Fibroblast of mammary gland (primary cell): Measurements from ENCODE around the gene STX19.

Experiments used
- DNase-seq: peaks from one replicate; pipeline ENCODE4 v3.0.0-alpha.2; 2010; ENCODE audit warnings: low read depth
- H3K4me3 ChIP-seq: 2 replicates; pipeline ENCODE4 v1.5.1; 2011; ENCODE audit warnings: low read depth, mild to moderate bottlenecking, low read length, moderate library complexity; ENCODE audit not compliant: control insufficient read depth
- TF ChIP-seq, protein P1 (sequence below): conservative IDR thresholded peaks from 2 replicates; pipeline ENCODE4 v1.5.1; 2011; ENCODE audit warnings: low read depth, low read length, inconsistent platforms; ENCODE audit not compliant: control insufficient read depth, insufficient read depth

Gene STX19

DNA sequence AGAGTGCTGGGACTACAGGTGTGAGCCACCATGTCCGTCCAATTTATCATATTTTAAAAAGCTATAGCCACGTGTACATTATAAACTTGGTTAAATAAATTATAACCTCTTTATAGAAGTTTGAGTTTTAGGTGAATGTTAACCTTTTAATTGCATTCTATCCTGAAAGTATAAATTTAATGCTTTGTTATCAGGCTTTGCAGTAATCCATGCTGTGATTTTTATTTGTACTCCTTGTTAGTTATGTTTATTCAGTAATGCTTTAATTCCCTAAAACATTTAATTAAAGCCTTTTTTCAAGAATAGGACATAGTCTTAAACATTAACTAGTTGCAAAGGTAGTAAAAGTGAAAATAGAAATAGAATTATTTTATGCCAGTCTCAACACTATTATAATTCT is 36.8 kb downstream of the STX19 start:
- H3K4me3 ChIP-seq: no peak overlapping the region
- no peak for DNase-seq
- TF ChIP-seq, protein P1, sequence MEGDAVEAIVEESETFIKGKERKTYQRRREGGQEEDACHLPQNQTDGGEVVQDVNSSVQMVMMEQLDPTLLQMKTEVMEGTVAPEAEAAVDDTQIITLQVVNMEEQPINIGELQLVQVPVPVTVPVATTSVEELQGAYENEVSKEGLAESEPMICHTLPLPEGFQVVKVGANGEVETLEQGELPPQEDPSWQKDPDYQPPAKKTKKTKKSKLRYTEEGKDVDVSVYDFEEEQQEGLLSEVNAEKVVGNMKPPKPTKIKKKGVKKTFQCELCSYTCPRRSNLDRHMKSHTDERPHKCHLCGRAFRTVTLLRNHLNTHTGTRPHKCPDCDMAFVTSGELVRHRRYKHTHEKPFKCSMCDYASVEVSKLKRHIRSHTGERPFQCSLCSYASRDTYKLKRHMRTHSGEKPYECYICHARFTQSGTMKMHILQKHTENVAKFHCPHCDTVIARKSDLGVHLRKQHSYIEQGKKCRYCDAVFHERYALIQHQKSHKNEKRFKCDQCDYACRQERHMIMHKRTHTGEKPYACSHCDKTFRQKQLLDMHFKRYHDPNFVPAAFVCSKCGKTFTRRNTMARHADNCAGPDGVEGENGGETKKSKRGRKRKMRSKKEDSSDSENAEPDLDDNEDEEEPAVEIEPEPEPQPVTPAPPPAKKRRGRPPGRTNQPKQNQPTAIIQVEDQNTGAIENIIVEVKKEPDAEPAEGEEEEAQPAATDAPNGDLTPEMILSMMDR: no peak

DNA sequence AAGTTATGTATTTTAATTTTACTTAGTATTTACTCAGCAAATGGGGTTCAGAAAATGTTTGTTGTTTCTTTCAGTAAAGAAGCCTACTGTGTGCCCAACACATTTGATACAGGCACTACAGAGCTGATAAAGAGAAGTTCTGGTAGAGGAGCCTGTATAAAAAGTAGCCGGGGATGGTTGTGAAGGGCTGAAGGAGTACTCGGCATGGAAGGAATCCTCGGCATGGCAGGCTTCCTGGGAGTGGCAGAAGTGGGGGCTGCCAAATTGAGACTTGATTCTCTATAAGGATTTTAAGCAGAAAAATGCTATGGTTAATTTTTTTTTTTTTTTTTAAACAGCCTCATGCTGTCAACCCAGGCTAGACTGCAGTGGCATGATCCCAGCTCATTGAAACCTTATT is 39.2 kb downstream of the STX19 start:
- TF ChIP-seq, protein P1: no peak
- H3K4me3 ChIP-seq: no peak overlapping the region
- no peak for DNase-seq

DNA sequence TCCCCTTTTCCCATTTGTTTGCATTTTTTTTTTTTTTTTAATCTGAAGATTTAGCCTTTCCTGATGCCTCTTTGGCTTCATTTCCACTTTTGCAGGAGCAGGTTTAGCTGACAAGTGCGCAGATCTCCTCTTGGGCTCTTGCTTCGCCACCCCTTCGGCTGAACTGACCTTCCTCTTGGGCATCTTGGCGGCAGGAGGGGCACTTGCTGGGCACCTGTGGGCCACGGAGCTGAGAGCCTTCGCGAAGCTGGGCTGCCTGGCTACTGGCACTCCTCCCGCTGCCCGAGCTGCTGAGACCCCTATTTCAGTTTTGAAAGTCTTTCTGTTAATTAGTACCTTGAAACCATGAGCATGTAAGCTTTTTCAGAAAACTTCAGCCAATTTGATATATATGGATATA is 39.6 kb downstream of the STX19 start:
- TF ChIP-seq, protein P1: no peak

DNA sequence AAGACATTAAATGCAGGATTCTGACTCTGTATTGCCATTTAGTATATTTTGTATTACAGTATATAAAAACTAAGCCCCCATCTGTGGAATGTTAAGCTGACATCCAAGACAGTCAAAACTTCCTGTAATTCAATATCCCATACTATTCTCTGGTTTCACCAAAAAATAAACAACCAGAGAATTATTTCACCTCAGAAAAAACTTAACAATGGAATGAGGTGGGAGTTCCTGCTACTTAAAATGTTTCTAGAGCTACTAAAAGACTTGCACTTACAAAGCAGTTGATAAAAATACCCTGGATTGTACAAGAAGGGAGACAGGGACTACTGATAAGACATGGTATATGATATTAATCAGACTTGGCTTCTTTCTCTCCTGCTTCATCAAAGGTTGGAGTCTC is 40.1 kb downstream of the STX19 start:
- DNase-seq: no peak
- TF ChIP-seq, protein P1: no peak
- no peak overlapping the region for H3K4me3 ChIP-seq

More for the DNA sequence above, 39.6 kb downstream of the STX19 start:
- no peak overlapping the region for H3K4me3 ChIP-seq
- no peak for DNase-seq

DNA sequence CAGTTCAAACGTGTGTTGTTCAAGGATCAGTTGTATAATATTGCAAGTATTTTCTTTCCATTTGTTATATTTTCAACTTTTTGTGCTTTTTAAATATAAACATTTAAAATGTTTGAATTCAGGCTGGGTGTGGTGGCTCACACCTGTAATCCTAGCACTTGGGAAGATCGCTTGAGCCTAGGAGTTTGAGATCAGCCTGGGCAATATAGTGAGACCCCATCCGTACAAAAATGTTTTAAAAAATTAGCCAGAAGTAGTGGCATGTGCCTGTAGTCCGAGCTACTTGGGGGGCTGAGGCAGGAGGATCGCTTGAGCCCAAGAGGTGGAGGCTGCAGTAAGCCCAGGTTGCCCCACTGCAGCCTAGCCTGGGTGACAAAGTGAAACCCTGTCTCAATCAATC is 43.8 kb downstream of the STX19 start:
- no peak overlapping the region for H3K4me3 ChIP-seq
- TF ChIP-seq, protein P1: no peak
- DNase-seq: no peak

DNA sequence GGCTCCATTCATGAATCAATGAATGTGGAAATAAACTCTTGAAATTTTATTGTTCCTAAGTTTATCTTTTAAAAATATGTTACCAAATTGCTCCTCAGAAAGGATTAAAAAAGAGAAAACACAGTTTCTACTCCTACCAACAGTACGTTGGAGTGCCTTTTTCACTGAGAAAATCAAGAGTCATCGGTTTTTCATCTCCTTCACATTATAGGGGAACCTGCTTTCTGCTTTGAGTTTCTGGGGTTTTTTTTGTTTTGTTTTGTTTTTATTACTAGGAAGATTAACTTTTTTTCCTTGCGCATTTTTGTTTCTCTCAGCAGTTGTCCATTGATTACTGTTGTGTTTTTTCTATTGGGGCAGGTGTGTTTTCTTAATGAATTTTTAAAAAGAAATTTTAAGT is 45.0 kb downstream of the STX19 start:
- no peak for DNase-seq
- no peak overlapping the region for H3K4me3 ChIP-seq
- TF ChIP-seq, protein P1: no peak

DNA sequence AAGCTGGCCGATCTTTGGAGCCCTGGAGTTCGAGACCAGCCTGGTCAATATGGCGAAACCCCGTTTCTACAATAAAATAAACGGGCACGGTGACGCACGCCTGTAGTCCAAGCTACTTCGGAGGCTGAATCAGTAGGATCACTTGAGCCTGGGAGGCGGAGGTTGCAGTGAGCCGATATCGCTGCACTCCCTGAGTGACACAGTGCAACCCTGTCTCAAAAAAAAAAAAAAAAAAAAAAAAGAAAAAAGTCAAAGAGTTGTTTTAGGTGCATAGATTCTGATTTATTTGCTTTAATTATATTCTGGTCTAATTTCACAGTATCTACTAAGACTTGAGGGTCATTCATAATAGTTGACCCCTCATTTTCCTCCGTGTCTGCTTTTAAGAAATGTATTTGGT is 46.7 kb downstream of the STX19 start:
- no peak for DNase-seq
- H3K4me3 ChIP-seq: no peak overlapping the region
- TF ChIP-seq, protein P1: no peak
